SJCRH30 (cell line): ENCODE results near the gene PLPP3. TPM values are rescaled to one million over a fixed set of nuclear protein-coding genes. Genes with fewer than 3 reads are reported as not detected.

Experiments used
- DNase-seq, 2 experiments: peaks; one replicate each; pipeline ENCODE4 v3.0.0-alpha.2; 2015 to 2020
- H3K27ac ChIP-seq: fragments of 250-450 bp; sonication (Bioruptor Pico); 2 replicates; pipeline ENCODE4 v1.5.1; 2020; ENCODE audit warnings: mild to moderate bottlenecking, moderate library complexity
- H3K27me3 ChIP-seq: fragments of 250-450 bp; sonication (Bioruptor Pico); 2 replicates; pipeline ENCODE4 v1.5.1; 2020; ENCODE audit warnings: mild to moderate bottlenecking, moderate library complexity
- H3K36me3 ChIP-seq: fragments of 250-450 bp; sonication (Bioruptor Pico); 2 replicates; pipeline ENCODE4 v1.5.1; 2020; ENCODE audit warnings: mild to moderate bottlenecking, moderate library complexity
- H3K4me1 ChIP-seq: fragments of 250-450 bp; sonication (Bioruptor Pico); 2 replicates; pipeline ENCODE4 v1.5.1; 2020; ENCODE audit warnings: mild to moderate bottlenecking, moderate library complexity
- H3K4me3 ChIP-seq: fragments of 250-450 bp; sonication (Bioruptor Pico); 2 replicates; pipeline ENCODE4 v1.5.1; 2020; ENCODE audit warnings: mild to moderate bottlenecking, moderate library complexity
- H3K9me3 ChIP-seq: fragments of 250-450 bp; sonication (Bioruptor Pico); replicated peaks from 2 replicates; pipeline ENCODE4 v1.5.1; 2020; ENCODE audit warnings: mild to moderate bottlenecking, moderate library complexity
- total RNA-seq: library from RNA; depleted of rRNA; stranded (reverse); fragments of >200 nt; shearing (Covaris generic); gene quantifications from 2 replicates; pipeline ENCODE4 v1.2.3, GENCODE V29; 2014

The PLPP3 gene
- total RNA-seq, 1 experiment from 2014 or later, result not detected

DNA sequence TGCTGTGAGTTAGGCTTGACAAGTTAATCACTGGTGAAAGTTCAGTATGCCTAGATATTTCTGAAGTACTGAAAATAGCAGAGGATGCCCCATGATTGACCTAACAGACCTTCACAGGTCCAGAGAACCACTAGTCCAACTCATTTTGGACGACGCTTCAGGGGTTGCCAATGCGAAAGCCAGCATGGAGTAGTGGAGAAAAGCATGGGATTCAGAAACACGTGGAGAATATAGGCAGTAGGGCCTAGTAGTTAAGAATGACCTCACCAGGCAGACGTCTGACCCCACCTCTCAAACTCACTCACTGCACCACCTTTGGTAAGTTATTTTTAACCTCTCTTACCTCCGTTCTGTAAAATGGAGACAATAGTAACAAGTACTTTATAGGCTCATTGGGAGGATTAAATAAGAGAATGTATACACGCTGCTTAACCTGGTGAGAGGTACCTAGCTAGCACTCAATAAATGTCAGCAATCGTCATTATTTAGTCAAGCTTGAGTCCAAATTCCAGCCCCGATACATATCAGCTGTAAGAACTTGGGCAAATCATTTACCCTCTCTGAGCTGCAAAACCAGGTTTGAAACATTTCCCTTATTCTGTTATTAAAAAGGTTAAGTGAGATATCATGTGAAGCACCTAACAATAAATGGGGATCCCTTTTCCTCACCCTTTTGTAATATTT is 13.2 kb downstream of the PLPP3 start:
- DNase-seq, result no peak
- H3K27ac ChIP-seq, result no peak overlapping the region
- H3K36me3 ChIP-seq, result no peaks in the 10 kb centered on the region
- no peaks in the 10 kb centered on the region for H3K9me3 ChIP-seq
- H3K4me1 ChIP-seq, result no peaks in the 10 kb centered on the region
- no peak overlapping the region for H3K4me3 ChIP-seq
- no peaks in the 10 kb centered on the region for H3K27me3 ChIP-seq

DNA sequence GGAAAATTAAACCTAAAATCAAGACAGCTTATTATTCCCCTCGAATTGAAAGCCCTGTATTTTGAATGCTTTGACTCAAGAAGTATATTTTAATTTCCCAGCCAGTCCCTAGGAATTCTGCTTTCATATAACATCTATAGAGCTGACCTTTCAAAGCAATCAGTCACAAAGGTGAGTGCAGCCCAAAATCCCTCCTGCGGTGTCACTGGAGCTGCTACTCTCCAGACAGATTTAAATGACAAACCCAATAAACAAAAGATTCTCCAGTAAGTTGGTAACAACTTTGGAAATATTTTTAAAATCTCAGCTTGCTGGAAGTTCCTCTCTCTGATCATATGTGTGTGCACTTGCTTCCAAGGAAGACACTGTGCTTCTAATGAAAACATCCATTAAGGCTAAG is 14.7 kb downstream of the PLPP3 start:
- no peak overlapping the region for H3K27ac ChIP-seq
- H3K27me3 ChIP-seq, result no peaks in the 10 kb centered on the region
- H3K36me3 ChIP-seq, result no peaks in the 10 kb centered on the region
- no peaks in the 10 kb centered on the region for H3K9me3 ChIP-seq
- no peak overlapping the region for H3K4me3 ChIP-seq
- no peaks in the 10 kb centered on the region for H3K4me1 ChIP-seq
- no peak for DNase-seq

DNA sequence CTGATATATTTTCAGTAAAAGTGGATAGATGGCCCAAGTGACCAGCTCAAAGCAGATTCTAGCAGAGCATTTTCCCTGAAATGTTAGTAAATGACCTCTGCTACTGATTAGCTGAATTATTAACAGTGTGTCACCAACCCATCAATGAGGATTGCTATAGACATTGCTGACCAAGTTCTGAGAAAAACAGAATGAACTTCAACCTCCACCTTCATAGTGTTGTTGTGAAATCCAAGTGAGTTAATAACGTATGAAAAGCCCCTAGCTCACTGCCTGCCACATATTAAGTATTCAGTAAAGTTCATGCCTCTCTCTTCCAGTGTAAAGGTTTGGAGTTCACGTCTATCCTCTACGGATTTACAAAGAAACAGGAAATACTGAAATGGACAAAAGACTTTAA is 15.8 kb downstream of the PLPP3 start:
- H3K4me1 ChIP-seq, result no peaks in the 10 kb centered on the region
- no peaks in the 10 kb centered on the region for H3K9me3 ChIP-seq
- no peaks in the 10 kb centered on the region for H3K36me3 ChIP-seq
- H3K4me3 ChIP-seq, result no peak overlapping the region
- no peaks in the 10 kb centered on the region for H3K27me3 ChIP-seq
- DNase-seq, result no peak
- H3K27ac ChIP-seq, result no peak overlapping the region

- no peaks in the 10 kb centered on the region for H3K4me1 ChIP-seq
- H3K9me3 ChIP-seq, result no peaks in the 10 kb centered on the region
- H3K27ac ChIP-seq, result no peak overlapping the region
- no peak overlapping the region for H3K4me3 ChIP-seq
- no peaks in the 10 kb centered on the region for H3K36me3 ChIP-seq
- no peak for DNase-seq
- H3K27me3 ChIP-seq, result no peaks in the 10 kb centered on the region
Measured at GRCh38 chr1:56562891-56563452, 16.4 kb downstream of the PLPP3 start.

DNA sequence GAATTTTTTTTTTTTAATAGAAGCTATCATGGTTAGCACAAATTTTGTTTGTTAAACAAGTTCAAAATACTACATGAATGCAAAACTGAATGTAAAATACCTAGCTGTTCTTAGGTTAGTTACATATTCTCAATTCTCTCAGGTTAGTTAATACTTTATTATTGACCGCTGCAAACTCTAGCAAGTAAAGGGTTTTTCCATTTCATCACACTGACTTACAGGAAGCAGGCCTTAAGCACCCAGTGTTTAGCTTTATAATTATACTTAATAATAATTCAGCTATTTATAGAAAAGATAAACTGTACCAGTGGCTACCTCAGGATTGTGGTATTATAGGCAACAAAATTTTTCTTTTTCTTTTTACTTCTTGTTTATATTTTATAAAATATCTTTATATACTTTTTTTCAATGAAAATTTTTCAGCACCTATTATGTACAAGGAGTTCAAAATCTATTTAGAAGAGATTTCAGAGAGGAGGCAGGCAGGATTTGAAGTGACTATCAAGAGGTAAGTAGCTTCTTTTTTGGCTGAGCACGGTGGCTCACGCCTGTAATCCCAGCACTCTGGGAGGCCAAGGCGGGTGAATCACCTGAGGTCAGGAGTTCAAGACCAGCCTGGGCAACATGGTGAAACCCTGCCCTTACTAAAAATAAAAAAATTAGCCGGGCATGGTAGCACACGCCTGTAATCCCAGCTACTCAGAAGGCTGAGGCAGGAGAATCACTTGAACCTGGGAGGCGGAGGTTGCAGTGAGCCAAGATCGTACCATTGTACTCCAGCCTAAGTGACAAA is 17.9 kb downstream of the PLPP3 start:
- Histone ChIP-seq H3K4me3 (no peak overlapping the region), H3K9me3 (no peaks in the 10 kb centered on the region)
- DNase-seq, result no peak

GRCh38 chr1:56557746-56558145 is 21.6 kb downstream of the PLPP3 start:
- DNase-seq, result no peak
- H3K9me3 ChIP-seq, result no peaks in the 10 kb centered on the region
- no peak overlapping the region for H3K27ac ChIP-seq
- H3K4me3 ChIP-seq, result no peak overlapping the region
- H3K36me3 ChIP-seq, result no peaks in the 10 kb centered on the region
- H3K4me1 ChIP-seq, result no peaks in the 10 kb centered on the region
- no peaks in the 10 kb centered on the region for H3K27me3 ChIP-seq

More for the DNA sequence above, 17.9 kb downstream of the PLPP3 start:
- Histone ChIP-seq H3K27ac (no peak overlapping the region), H3K27me3 (no peaks in the 10 kb centered on the region), H3K4me1 (no peaks in the 10 kb centered on the region), H3K36me3 (no peaks in the 10 kb centered on the region)

DNA sequence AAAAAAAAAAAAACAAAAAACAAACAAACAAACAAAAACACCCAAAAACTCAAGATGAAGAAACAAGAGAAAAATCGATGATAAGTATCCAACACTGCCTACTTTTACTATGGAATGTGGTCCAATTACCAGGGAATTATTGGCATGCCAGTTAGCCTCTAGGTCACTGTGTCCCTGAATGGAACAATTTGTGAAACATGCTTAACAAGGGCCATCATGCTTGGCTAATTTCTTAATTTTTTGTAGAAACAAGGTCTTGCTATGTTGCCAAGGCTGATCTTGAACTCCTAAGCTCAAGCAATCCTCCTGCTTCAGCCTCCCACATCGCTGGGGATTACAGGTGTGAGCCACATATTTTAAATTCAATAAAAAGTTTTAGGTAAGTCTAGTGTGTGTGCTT is 23.9 kb downstream of the PLPP3 start:
- DNase-seq, result no peak
- no peaks in the 10 kb centered on the region for H3K36me3 ChIP-seq
- H3K4me3 ChIP-seq, result no peak overlapping the region
- H3K9me3 ChIP-seq, result no peaks in the 10 kb centered on the region
- no peak overlapping the region for H3K27ac ChIP-seq
- H3K27me3 ChIP-seq, result no peaks in the 10 kb centered on the region
- no peaks in the 10 kb centered on the region for H3K4me1 ChIP-seq

DNA sequence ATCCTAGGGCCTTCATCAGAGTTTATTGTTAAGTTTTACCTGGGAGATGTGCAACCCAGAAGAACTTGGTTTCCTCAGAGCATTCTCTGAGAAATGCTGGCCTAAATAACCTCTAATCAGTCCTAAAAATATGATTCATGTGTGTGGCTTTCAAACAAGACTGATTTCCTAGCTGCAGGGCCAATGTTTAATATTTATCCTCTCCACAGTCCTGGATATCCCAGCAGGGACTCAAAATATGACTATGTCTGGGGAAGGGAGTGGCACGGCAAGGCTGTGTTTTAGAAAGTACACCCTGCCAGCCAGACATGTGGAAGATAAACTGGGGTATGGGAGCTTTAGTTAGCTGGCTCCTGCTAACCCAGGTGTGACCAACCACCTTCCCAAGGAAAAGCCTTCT is 26.3 kb downstream of the PLPP3 start:
- no peak for DNase-seq

GRCh38 chr1:56552349-56552748 is 27.0 kb downstream of the PLPP3 start:
- Histone ChIP-seq H3K36me3 (no peaks in the 10 kb centered on the region), H3K9me3 (no peaks in the 10 kb centered on the region), H3K4me3 (no peak overlapping the region), H3K27ac (no peak overlapping the region), H3K27me3 (no peaks in the 10 kb centered on the region), H3K4me1 (no peaks in the 10 kb centered on the region)
- no peak for DNase-seq

More for the DNA sequence above, 26.3 kb downstream of the PLPP3 start:
- no peaks in the 10 kb centered on the region for H3K36me3 ChIP-seq
- H3K4me3 ChIP-seq, result no peak overlapping the region
- H3K27ac ChIP-seq, result no peak overlapping the region
- H3K27me3 ChIP-seq, result no peaks in the 10 kb centered on the region
- H3K4me1 ChIP-seq, result no peaks in the 10 kb centered on the region
- no peaks in the 10 kb centered on the region for H3K9me3 ChIP-seq

DNA sequence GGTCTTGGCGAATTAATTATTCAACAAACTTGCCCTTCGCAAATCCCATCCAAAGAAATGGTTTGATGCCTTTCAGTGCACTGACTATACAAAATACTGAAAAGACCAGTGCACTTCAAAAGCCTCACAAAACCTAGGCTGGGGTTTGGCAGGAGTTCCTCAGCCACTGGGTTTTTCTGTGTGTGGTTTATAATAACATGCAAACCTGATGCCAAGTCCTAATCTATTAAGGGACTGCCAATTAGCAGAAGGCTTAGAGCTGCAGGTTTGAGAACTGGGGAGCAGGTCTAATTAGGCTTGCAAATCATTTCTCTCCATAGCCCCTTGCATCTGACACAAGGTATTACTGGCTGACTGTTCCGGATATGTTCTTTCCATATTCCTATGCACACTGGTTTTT is 27.7 kb downstream of the PLPP3 start:
- Histone ChIP-seq H3K27ac (no peak overlapping the region), H3K27me3 (no peaks in the 10 kb centered on the region), H3K36me3 (no peaks in the 10 kb centered on the region), H3K4me1 (no peaks in the 10 kb centered on the region), H3K9me3 (no peaks in the 10 kb centered on the region), H3K4me3 (no peak overlapping the region)
- no peak for DNase-seq

DNA sequence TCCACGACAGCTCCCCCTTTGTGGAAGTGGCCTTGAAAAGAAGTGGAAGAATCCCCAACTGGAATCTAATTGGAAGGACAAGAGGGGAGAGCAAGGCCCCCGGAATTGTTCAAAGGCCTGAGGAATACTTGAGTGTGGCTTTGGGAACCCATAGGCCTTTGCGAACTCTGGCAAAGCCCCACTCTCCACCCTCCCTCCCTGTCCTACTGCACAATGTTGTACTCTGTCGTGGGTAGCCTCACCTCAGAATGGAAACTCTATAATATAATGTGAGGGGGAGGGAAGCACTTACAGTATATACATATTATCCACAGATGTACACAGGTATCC is 28.5 kb downstream of the PLPP3 start:
- Histone ChIP-seq H3K36me3 (no peaks in the 10 kb centered on the region), H3K4me3 (no peak overlapping the region), H3K4me1 (no peaks in the 10 kb centered on the region), H3K27me3 (no peaks in the 10 kb centered on the region), H3K27ac (no peak overlapping the region), H3K9me3 (no peaks in the 10 kb centered on the region)
- DNase-seq, result no peak

DNA sequence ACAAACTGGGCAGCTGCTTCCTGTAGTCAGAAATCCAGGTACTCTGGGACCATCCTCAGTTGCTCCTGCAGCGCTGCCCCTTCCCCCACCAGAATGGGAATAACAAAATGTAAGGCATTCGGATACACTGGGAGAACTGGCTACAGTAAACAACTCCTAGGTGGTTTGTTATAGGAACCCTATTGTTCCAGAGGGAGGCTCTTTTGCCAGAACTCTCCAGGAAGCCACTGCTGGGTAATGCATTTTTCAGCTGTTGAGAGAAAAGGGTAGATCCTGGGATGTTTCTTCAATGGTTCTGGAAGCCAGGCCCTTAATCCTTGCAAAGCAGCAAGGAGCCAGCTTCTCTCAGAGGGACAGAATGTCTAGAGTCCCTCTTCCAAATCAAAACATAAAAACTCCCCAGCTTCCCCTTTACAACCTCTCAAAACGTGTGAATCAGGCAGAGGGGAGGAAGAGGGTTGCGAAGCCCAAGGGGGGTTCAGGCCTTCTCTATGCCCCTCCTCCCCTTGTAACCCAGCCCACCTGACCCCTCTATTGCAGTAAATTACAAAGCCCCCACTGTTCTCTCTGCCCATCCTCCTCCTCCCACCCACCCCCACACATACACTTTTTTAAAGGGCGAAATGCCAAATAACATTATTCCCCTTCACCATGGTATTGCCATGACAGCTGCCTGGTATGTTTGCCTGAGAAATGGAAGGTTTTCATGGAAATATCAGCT is 29.1 kb downstream of the PLPP3 start:
- Histone ChIP-seq H3K27ac (no peak overlapping the region), H3K36me3 (no peaks in the 10 kb centered on the region), H3K27me3 (no peaks in the 10 kb centered on the region), H3K4me3 (no peak overlapping the region), H3K4me1 (no peaks in the 10 kb centered on the region), H3K9me3 (no peaks in the 10 kb centered on the region)
- no peak for DNase-seq

DNA sequence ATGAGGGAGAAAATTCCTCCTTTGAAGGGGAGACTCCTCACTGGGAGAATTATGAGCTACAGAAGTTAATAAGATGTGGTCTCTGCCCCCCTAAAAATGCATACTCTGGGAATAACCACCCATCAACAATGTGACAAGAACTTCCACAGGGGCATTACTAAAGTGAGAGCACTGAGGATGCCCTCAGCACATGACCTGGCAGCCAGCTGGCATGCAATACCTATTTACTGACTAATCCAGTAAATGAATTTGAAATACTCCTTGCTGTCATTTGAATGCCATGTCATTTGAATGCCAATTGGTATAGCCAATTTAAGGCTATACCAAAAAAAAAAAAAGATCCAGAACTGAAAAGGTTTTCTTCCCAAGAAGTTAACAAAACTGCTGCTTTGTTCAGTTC is 30.8 kb downstream of the PLPP3 start:
- Histone ChIP-seq H3K4me3 (no peak overlapping the region), H3K4me1 (no peaks in the 10 kb centered on the region), H3K9me3 (no peaks in the 10 kb centered on the region), H3K36me3 (no peaks in the 10 kb centered on the region), H3K27me3 (no peaks in the 10 kb centered on the region), H3K27ac (no peak overlapping the region)
- DNase-seq, result no peak

GRCh38 chr1:56547977-56548376 is 31.4 kb downstream of the PLPP3 start:
- no peaks in the 10 kb centered on the region for H3K4me1 ChIP-seq
- H3K27ac ChIP-seq, result no peak overlapping the region
- H3K36me3 ChIP-seq, result no peaks in the 10 kb centered on the region
- H3K9me3 ChIP-seq, result no peaks in the 10 kb centered on the region
- H3K4me3 ChIP-seq, result no peak overlapping the region
- DNase-seq, result no peak
- H3K27me3 ChIP-seq, result no peaks in the 10 kb centered on the region

GRCh38 chr1:56547473-56547872 is 31.9 kb downstream of the PLPP3 start:
- Histone ChIP-seq H3K4me1 (no peaks in the 10 kb centered on the region), H3K27me3 (no peaks in the 10 kb centered on the region), H3K36me3 (no peaks in the 10 kb centered on the region), H3K4me3 (no peak overlapping the region), H3K9me3 (no peaks in the 10 kb centered on the region), H3K27ac (no peak overlapping the region)
- no peak for DNase-seq
